Activated CD8-positive, alpha-beta memory T cell treated with anti-CD3 and anti-CD28 coated beads for 4 hours (primary cell): Measurements from ENCODE around the gene NRN1L.
A peak's percentile ranks its signal among the peaks of the same experiment; 100 is the strongest.

Source experiments
- DNase-seq, 2 donors: peaks; one replicate each; pipeline ENCODE4 v3.0.0-alpha.2; 2020; ENCODE audit warnings: low read depth in 2 of 2

NRN1L gene

DNA sequence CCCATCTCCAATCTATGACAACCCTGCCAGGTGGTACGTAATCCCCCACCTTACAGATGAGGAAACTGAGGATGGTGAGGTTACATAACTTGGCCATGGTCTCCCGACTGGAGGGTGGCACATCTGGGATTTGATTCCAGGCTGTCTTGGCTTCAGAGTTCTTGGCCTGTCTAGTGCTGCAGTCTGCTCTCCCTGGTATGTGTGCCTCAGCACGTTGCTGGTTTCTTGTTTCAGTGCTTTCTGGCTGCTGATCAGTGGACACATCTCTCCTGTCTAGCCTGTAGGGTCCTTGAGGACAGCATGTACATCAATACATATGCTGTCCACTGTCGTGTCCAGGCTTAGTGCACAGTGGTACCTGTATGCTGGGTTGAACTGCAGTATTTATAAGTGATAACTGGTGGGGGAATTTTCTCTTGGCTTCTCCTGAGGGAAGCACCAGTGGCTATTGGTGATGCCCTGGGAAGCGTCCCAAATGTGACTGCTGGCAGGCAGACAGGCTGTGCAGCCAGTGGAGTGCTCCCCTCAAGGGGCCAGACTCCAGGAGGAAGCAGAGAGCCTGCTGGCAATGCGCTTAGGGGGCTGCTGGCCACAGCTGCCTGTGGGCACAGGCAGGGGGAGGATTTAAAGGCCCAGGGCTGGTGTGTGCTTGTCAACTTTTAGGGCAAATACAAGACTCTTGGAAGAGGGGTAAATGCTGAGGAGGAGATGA, 32.6 kb downstream of the NRN1L start:
- no peak for DNase-seq

DNA sequence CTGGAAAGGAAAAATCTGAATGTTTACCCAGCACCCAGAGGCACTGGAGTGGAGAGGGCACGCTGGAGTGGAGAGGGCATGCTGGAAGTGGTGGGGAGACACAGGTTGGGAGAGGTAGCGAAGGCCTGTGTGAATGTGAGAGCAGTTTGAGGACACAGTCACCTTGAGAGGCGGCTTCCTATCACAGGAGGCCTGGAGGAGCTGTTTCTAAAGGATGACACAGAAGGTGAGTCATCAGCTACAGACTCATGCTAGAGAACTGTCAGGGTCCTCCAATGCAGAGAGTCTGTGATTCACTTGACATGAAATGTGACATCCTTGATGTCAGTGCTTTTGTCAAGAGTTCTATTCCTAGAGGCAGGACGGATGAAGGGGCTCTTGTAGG, 33.2 kb downstream of the NRN1L start:
- peak in 1 of 2 donors; percentile 31 for DNase-seq

DNA sequence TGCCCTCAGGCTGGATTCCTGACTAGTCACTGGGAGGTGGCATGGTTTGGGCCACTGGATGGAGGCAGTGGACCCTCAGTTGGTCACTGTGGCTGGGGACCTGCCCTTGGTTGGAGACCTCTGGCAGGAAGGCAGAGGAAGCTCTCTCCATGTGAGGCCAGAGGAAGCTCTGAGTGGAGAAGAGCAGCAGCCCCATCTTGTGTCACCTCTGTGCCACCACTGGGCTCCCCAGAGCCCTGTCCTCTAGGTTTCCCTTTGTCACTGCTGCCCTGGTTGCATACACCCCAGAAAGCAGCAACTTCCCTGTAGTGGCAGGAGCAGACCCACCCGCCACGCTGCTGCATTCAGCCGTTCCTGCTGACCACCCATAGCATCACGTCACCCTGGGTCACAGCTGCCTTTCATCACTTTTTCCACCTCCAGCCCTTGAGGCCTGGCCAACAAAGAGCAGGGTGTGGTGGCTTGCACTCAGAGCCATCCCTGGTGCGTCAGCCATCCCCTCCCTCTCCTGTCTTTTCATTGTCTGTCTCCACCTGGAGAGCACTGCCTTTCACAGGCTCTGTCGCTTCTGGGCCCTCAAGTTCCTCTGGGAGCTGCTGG, 35.0 kb downstream of the NRN1L start:
- DNase-seq = no peak

DNA sequence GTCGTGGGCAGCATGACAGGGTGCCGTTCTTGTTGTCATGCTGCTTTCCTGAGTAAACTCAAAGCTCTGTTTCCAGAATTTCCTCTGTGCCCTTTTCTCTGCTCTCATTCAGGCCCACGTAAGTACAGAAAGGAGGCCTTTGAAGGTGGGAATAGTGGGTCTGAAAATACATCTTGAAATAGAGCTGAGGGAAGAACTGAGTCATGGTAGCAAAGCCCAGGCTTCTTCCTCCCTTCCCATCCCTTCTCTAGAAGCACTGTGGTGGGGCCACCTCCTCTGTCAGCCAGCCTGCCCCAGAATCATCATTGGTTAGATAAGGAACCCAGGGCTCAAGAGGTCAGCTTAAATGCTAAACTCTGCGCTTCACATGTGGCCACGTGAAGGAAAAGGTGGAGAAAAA, 37.5 kb downstream of the NRN1L start:
- DNase-seq = no peak

DNA sequence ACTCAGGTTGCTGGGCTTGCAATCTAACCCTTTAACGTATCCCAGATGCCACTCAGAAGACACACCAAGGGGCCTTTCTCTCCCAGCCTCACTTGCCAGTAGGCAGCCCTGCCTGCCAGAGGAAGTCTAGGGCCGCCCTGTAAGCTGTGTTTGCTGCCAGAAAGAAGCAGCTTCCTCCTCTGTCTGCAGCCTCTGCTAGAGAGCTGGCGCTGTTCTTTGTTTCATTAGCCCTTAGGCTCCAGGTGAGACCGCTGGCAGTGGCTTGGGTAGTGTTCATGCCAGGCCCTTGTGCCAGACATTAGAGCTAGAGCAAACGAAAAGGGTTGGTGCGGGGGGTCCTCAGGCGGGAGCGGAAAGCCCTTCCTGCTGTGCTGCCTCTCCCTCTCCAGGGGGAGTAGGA, 38.1 kb downstream of the NRN1L start:
- DNase-seq = no peak

DNA sequence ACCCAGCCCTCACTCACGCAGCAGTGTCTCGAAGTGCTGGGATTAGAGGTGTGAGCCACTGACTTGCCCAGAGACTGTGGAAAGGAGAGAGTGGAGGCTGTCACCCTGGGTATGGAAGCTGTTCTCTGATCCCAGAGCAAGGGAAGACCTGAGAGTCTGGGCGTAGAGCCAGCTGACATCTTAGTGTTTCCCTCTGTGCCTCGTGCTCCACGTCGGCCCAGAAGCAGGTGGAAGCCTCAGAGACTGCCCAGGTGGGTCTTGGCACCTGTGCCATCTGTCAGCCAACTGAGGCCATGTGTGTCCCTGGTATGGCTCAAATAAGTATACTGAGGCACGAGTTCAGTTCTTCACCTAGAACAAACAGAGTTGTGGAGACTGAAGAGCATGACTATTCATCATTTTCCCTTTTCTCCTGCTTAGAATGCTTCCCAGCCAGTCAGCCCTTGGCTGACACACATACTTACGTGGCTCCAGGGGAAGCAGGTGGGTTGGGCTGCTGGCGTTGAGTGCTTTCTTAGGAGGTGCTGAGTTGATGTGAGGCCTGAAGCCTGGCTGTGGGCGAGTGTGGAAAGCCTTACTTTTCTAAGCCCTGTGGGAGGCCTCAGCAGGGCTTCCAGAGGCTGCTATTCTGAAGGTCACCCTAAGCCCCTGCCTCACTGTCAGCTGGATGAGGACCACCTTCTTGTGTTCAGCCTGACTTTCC, 38.9 kb downstream of the NRN1L start:
- DNase-seq = no peak

DNA sequence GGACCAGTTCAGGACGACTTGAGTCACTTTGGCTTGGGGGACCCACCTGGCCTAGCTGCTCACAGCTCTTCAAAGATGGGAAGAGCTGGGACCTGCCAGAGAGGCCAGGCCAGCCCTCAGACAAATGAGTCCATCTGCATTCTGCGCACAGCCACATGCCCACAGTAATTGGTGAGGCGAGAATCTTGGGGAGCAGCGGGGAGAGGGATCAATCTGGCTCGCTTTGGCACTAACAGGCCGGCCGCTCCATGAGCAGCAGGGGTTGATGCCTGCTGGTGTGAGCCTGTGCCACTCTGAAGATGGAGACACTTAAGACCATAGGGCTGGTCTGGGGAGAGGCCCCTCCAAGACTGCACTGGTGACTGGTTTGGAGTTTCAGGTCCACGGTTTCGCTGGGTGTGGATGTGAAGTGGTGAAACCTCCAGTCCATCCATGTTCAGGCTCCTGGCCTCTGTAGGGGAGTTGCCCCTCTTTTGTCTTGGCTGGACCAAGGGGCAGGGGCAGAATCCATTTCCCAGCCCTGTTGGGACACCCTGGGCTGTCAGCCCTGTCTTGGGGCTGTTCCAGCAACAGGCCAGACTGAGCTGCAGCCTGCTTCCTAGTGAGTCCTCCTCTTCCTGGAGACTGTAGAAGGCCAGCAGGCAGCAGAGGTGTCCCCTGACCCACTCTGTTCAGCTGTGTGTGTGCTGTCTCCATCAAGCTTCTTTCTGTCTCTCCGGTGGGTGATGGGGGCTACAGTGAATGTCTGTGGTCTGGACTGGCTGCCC, 39.6 kb downstream of the NRN1L start:
- no peak for DNase-seq

DNA sequence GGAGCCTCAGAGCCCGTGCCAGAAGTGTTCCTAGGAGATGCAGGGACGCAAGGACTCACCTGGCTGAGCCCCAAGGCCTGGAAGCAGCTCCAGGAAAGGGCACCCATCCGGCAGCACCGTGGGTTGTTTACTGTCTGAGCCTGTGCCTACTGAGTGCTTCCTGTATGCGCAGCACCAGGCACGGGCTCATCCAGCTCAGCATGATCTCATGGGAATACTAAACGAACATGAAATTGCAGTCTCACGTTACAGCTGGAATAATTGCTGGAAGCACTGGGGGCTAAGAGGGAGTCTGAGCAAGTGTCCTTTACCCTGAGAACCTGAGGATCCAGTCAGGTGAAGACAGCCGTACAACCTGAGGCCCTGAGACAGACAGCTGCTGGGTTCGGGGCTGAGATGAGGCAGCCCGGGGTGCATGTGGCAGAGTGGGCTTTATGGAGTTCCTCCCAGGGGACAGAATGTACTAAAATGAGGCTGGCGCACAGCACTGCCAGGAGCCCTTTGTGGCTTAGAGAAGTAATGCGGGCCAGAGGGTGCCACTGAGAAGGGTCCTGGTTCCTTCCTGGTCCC, 41.6 kb downstream of the NRN1L start:
- DNase-seq = no peak

DNA sequence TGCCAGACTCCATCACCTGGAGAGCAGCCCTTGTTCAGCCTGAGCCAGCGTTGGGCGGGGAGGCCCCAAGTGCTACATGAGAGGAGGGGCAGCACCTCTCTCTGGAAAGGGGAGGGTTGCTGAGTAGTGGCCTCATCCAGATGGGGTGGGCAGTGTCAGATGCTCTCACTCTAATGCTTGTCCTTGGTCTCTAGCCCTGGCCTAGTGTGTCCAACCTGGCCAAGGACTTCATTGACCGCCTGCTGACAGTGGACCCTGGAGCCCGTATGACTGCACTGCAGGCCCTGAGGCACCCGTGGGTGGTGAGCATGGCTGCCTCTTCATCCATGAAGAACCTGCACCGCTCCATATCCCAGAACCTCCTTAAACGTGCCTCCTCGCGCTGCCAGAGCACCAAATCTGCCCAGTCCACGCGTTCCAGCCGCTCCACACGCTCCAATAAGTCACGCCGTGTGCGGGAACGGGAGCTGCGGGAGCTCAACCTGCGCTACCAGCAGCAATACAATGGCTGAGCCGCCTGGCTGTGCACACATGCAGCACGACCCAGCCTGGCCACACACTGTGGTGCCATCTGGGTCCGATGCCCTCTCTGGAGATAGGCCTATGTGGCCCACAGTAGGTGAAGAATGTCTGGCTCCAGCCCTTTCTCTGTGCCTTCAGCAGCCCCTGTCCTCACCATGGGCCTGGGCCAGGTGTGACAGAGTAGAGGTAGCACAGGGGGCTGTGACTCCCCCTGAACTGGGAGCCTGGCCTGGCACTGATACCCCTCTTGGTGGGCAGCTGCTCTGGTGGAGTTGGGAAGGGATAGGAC, 42.7 kb downstream of the NRN1L start:
- no peak for DNase-seq

DNA sequence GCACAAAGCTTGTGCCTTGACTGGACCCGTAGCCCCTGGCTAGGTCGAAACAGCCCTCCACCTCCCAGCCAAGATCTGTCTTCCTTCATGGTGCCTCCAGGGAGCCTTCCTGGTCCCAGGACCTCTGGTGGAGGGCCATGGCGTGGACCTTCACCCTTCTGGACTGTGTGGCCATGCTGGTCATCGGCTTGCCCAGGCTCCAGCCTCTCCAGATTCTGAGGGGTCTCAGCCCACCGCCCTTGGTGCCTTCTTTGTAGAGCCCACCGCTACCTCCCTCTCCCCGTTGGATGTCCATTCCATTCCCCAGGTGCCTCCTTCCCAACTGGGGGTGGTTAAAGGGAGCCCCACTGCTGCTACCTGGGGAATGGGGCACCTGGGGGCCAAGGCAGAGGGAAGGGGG, 43.5 kb downstream of the NRN1L start:
- DNase-seq = no peak

DNA sequence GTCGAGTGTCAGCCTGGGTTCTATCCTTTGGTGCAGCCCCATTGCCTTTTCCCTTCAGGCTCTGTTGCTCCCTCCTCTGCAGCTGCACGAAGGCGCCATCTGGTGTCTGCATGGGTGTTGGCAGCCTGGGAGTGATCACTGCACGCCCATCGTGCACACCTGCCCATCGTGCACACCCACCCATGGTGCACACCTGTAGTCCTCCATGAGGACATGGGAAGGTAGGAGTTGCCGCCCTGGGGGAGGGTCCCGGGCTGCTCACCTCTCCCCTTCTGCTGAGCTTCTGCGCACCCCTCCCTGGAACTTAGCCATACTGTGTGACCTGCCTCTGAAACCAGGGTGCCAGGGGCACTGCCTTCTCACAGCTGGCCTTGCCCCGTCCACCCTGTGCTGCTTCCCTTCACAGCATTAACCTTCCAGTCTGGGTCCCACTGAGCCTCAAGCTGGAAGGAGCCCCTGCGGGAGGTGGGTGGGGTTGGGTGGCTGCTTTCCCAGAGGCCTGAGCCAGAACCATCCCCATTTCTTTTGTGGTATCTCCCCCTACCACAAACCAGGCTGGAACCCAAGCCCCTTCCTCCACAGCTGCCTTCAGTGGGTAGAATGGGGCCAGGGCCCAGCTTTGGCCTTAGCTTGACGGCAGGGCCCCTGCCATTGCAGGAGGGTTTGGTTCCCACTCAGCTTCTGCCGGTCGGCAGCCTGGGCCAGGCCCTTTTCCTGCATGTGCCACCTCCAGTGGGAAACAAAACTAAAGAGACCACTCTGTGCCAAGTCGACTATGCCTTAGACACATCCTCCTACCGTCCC, 44.1 kb downstream of the NRN1L start:
- peak; percentile 40 to 60 for DNase-seq

DNA sequence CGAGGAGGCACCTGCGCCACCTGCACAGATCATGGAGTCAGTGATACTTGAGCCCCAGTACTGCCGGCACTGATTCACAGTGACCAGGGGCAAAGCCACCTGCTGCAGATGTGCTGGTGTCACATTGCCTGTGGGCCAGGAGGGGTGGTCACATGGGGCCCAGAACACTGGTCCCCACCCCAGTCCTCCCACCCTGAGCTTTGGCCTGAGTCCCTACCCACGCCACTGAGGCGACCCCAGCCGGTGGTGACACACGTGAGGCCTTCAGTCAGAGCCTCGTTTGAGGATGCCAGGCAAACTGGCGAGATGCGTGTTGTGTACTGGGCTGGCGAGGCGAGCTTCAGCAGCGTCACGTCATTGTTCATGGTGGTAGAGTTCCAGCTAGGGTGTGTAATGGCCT, 45.5 kb downstream of the NRN1L start:
- DNase-seq = no peak

DNA sequence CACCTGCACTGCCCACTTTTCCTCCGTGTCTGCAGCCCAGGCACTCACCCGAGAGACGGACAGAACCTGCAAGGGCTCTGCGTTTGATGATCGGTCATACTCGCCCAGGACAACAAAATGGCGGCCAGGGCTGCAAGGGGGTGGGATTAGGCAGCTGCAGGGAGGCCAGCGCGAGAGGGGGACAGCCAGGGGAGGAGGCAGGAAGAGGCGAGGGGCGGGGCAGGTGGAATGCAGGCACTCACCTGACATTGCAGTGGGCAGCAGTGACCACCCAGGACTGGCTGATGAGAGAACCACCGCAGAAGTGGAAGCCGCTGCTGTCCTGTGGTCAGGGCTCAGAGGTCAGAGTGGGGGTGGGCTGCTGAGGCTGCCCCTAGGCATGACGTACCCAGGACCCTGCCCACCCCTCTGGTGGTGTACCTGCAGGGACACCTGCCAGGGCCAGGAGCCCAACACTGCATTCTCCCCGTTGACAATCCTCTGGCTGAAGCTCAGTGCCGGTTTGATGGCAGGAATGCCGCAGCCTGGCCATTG, 46.1 kb downstream of the NRN1L start:
- no peak for DNase-seq

DNA sequence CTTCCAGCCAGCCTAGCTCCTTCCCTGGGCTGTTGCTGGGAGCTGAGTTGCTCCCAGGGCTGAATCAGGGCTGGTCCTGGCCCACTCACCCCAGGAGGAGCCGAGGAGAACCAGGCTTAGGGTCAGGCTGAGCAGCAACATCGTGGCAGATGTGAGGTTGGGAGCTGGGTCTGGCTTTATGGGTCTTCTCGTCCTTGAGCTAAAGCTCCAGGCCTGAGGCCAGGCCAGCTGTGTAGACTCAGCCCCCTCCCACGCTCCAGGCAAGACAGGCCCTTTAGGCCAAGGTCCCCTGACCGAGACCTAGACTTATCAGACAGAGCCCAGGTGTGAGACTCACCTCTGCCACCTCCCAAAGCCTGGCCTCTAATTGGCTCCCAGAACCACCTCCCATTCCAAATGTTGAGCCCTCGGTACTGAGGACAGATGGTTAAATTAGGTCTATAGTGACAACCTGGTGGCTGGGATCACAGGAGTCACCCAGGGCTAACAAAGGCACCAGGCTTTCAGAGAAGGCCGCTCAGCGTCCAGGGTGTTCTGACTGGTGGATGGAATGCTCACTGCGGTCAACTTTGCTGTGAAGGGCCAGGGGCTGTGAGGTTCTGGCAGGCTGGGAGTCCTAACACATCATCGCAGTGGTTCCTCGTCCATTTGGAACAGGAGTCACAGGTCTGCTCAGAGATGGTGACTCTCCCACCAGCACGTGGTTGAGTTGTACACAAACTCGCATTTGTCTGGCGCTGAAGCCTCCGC, 47.2 kb downstream of the NRN1L start, which contains the start of gene CTRL:
TSS of gene CTRL (minus strand) at position 151 of the 750 bp plus-strand sequence. CDS start at position 141, 10 bp downstream.
- DNase-seq = no peak

DNA sequence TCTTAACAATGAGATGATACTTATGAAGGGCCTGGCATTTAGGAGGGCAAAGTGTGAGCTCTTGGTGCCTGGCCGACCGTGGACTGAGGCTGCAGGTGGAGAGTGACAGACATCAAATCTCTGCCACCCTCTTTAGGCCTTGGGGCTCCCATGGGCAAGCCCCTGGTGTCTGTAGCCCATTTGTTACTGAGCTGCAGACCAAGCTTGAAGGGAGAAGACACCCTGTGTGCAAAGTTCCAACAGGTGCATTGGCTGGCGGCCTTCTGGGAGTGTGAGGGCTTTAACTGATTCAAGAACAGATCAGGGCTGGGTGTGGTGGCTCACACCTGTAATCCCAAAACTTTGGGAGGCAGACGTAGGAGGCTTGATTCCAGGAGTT, 47.8 kb downstream of the NRN1L start:
- DNase-seq = no peak

DNA sequence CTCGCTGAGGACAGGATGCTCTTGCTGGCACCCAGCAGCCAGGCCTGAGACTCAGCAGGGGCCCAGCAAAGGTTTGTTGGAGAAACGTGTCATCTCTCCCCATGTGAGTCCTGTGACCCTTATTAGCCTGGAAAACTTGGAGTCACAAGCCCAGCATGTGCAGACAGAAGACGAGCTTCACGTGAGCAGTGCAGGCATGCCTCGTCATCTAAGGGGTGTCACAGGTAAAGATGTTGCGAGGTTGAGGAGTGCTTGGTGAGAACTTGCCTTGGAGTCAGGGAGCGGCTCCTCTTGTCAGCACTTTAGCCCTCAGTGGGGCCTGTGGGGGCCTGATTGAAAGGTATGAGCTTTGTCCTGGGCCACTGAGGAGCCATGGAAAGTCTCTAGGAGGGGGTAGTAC, 49.1 kb downstream of the NRN1L start:
- DNase-seq = no peak

DNA sequence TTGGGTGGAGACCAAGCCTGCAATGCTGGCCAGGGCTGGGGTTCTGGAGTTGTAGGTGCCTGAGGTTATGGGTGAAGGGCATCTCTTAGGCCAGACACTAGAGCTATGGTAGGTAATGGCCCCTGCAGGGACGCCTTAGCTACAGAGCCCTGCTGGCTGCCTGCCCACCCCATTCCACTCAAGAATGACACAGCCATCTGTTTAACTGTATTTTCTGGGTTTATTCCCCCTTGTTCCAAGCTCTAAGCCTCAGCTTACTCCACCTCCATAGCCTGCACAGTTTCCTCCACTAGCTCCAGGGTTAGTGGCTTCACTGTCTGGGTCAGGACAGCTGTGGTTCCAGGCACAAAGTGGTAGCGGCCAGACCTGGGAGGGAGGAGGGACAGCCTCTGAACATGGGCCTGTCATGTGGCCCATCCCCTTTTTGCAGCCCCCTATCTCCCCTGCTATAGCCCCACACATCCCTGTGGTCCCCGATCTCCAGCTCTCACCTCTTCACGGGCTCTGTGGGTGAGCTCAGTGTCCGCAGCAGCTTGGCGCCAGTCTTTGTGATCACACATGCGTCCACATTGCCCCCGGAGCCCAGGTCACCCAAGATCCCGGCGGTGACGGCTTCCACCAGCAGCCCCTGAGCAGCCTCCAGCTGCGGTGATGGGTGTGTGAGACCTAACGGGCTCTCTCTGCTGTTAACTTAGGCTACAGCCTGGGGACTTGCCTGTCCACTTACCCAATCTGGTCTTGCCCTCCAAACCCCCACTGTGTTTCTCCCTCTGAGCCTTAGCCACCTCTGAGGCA, 49.8 kb downstream of the NRN1L start:
- DNase-seq = no peak

DNA sequence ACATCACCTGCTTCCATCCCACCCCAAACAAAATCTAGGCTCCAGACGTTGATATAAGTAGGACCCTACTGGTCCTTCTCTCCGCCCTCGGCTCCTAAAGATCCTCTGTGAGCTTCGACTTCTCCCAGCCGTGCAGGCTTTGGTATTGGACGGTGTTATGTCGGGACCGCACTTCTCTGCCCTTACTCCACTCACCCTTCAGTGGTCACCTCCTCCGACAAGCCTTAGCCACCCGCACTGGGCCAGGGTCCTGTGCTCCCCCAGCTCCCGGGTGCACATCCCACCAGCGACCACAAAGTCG, 50.4 kb downstream of the NRN1L start:
- no peak for DNase-seq
